A549 (cell line): Measurements from ENCODE around the gene MYORG.

Experiments
- CBX2 ChIP-seq: fragments of 200-600 bp; sonication (generic); IDR thresholded peaks from 2 replicates; pipeline ENCODE4 v1.6.1; 2016; ENCODE audit warnings: low read depth, mild to moderate bottlenecking, borderline replicate concordance
- CHD4 ChIP-seq: fragments of 200-600 bp; sonication (generic); IDR thresholded peaks from 2 replicates; pipeline ENCODE4 v1.6.1; 2016; ENCODE audit warnings: antibody characterized with exemption, mild to moderate bottlenecking, borderline replicate concordance
- CTCF ChIP-seq: fragments of >200 bp; sonication (Bioruptor Twin); formaldehyde crosslinking; IDR thresholded peaks from 3 replicates; pipeline ENCODE4 v1.5.1; 2016
- HES2 ChIP-seq: fragments of >200 bp; sonication (Bioruptor Twin); formaldehyde crosslinking; IDR thresholded peaks from 2 replicates; pipeline ENCODE4 v1.6.1; 2016
- MAZ ChIP-seq: fragments of 150-350 bp; IDR thresholded peaks from 2 replicates; pipeline ENCODE4 v1.6.1; 2014; ENCODE audit warnings: antibody characterized with exemption, low read depth, low read length, borderline replicate concordance
- POLR2A ChIP-seq: IDR thresholded peaks from 2 replicates; pipeline ENCODE4 v1.6.1; 2012; ENCODE audit warnings: mild to moderate bottlenecking, low read length
- RAD21 ChIP-seq, 2 experiments: fragments of >200 bp in 1 of 2; sonication (Bioruptor Twin) in 1 of 2; formaldehyde crosslinking in 1 of 2; IDR thresholded peaks in 1 of 2; conservative IDR thresholded peaks in 1 of 2; 2 replicates in 1 of 2; 3 replicates in 1 of 2; pipeline ENCODE4 v1.6.1; 2012 to 2018; ENCODE audit warnings: inconsistent platforms in 1 of 2

- TF ChIP-seq RAD21 (conservative IDR thresholded peaks at IDR 0.05 in 1 of 2, IDR thresholded peaks at IDR 0.05 in 1 of 2) = no peak
- no peak for TF ChIP-seq CTCF
- no peak for TF ChIP-seq MAZ
- no peak for TF ChIP-seq HES2
- no peak for TF ChIP-seq CBX2
- TF ChIP-seq CHD4 = no peak
- no peak for TF ChIP-seq POLR2A
These were observed 55.2 kb downstream of the MYORG start for GRCh38 chr9:34321451-34321850.
